HUES48 (cell line): ENCODE results near the gene JMJD4.

Experiments
- H3K27ac ChIP-seq: one replicate; pipeline ENCODE4 v1.7.0; 2013; ENCODE audit warnings: low read depth, low read length, inconsistent platforms
- H3K27me3 ChIP-seq: 2 replicates; pipeline ENCODE4 v1.6.1; 2013; ENCODE audit warnings: mild to moderate bottlenecking, low read length; ENCODE audit not compliant: control insufficient read depth, insufficient read depth
- H3K36me3 ChIP-seq: 2 replicates; pipeline ENCODE4 v1.6.1; 2013; ENCODE audit warnings: low read length; ENCODE audit not compliant: control insufficient read depth, insufficient read depth
- H3K4me1 ChIP-seq: 2 replicates; pipeline ENCODE4 v1.6.1; 2013; ENCODE audit warnings: mild to moderate bottlenecking, low read length; ENCODE audit not compliant: control insufficient read depth, insufficient read depth
- H3K4me3 ChIP-seq: 2 replicates; pipeline ENCODE4 v1.5.1; 2013; ENCODE audit warnings: mild to moderate bottlenecking, low read depth, low read length
- H3K9ac ChIP-seq: 2 replicates; pipeline ENCODE4 v1.6.1; 2013; ENCODE audit warnings: mild to moderate bottlenecking, low read depth, low read length, moderate library complexity
- H3K9me3 ChIP-seq: 2 replicates; pipeline ENCODE4 v1.6.1; 2013; ENCODE audit warnings: low read length; ENCODE audit not compliant: control insufficient read depth, insufficient read depth

The JMJD4 gene

GRCh38 chr1:227775841-227776240, 40.7 kb upstream of the JMJD4 start:
- no peaks in the 10 kb centered on the region for H3K9me3 ChIP-seq
- H3K4me1 ChIP-seq = no peaks in the 10 kb centered on the region
- no peak overlapping the region for H3K9ac ChIP-seq
- peaks cover 22% of the 10 kb centered on the region for H3K36me3 ChIP-seq
- H3K4me3 ChIP-seq = no peak overlapping the region
- H3K27ac ChIP-seq = no peak overlapping the region
- no peaks in the 10 kb centered on the region for H3K27me3 ChIP-seq

GRCh38 chr1:227774821-227775661, 39.9 kb upstream of the JMJD4 start:
- H3K27ac ChIP-seq = no peak overlapping the region

DNA sequence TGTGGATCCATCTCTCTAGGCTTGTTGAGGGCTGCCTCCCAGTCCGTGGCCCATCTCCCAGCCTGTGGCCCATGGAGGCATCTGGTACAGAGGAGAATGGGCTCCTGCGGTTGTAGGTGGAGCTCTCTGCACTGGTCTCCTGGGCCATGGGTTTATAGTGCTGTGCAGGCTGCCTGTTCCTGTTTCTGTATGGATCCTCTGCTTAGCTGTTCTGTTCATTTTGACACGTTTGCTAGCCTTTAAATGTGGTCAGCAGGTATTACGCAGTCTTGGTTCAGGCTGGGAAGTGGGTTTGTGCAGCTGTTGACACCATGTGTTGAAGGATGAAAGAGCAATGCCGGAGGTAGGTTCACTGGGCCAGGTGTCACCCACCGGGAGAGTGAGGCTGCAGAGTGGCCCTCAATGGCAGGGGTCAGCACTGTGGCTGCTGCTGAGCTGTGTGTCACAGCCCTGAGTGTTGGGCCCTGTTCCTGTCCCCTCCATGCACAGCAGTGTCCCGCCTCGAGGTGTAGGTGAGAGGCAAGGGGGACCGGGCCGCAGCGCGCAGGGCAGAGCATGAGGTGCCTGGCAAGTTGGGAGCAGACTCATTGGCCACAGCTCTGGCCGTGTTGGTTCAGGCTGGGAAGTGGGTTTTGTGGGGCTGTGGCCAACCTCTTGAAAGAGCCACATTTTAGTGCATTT, 39.1 kb upstream of the JMJD4 start:
- H3K4me1 ChIP-seq = no peaks in the 10 kb centered on the region
- no peak overlapping the region for H3K9ac ChIP-seq
- no peak overlapping the region for H3K27ac ChIP-seq
- H3K9me3 ChIP-seq = no peaks in the 10 kb centered on the region
- peaks cover 32% of the 10 kb centered on the region for H3K36me3 ChIP-seq
- no peaks in the 10 kb centered on the region for H3K27me3 ChIP-seq
- no peak overlapping the region for H3K4me3 ChIP-seq

More at GRCh38 chr1:227774821-227775661, 39.9 kb upstream of the JMJD4 start:
- Histone ChIP-seq H3K36me3 (peaks cover 24% of the 10 kb centered on the region), H3K4me3 (no peak overlapping the region), H3K4me1 (no peaks in the 10 kb centered on the region), H3K27me3 (no peaks in the 10 kb centered on the region), H3K9ac (no peak overlapping the region), H3K9me3 (no peaks in the 10 kb centered on the region)

DNA sequence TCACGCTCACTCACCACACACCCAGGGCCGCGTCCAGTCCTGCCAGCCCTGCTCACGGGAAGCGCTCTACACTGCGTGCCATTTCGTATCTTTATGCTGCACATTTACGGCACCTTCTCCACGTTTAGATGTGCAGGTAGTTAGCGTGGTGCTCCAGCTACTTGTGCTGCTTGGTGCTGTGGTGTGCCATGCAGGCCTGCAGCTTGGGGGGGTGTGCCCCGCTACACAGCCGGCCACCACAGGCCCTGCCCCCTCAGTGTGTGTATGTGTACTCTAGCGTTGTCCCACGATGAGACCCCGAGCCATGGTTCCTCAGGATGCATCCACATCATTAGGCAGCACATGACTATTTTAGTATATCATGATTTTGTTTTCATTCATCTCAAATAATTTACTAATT, 38.5 kb upstream of the JMJD4 start:
- no peak overlapping the region for H3K9ac ChIP-seq
- peaks cover 38% of the 10 kb centered on the region for H3K36me3 ChIP-seq
- H3K27ac ChIP-seq = no peak overlapping the region
- no peaks in the 10 kb centered on the region for H3K9me3 ChIP-seq
- no peaks in the 10 kb centered on the region for H3K27me3 ChIP-seq
- no peaks in the 10 kb centered on the region for H3K4me1 ChIP-seq
- H3K4me3 ChIP-seq = no peak overlapping the region

- no peaks in the 10 kb centered on the region for H3K27me3 ChIP-seq
- H3K9me3 ChIP-seq = no peaks in the 10 kb centered on the region
- no peak overlapping the region for H3K9ac ChIP-seq
- H3K4me3 ChIP-seq = no peak overlapping the region
- peaks cover 55% of the 10 kb centered on the region for H3K36me3 ChIP-seq
- H3K27ac ChIP-seq = no peak overlapping the region
- H3K4me1 ChIP-seq = no peaks in the 10 kb centered on the region
These were observed 36.7 kb upstream of the JMJD4 start for GRCh38 chr1:227771771-227772170.

DNA sequence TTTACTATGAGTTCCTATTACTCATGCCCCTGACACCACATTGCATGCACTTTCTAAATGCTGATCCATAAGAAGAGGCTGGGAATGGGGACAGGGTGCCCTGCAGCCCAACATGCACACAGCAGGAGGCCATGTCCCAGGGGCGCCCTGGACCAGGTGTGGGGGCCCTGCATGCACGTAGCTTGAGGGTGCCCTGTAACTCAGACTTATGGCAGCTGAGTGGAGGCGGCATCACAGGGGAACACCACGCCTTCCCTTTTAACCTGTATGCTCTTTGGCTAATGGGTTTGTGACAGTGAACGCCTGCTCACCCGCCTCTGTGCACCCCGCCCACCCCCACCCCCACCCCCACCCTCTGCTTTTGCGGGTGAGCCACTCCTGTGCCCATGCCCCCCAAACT, 36.2 kb upstream of the JMJD4 start:
- Histone ChIP-seq H3K36me3 (peaks cover 52% of the 10 kb centered on the region), H3K9me3 (no peaks in the 10 kb centered on the region)

GRCh38 chr1:227770812-227771211, 35.7 kb upstream of the JMJD4 start:
- Histone ChIP-seq H3K9ac (no peak overlapping the region), H3K9me3 (no peaks in the 10 kb centered on the region), H3K27me3 (no peaks in the 10 kb centered on the region), H3K36me3 (peaks cover 47% of the 10 kb centered on the region), H3K4me1 (no peaks in the 10 kb centered on the region), H3K4me3 (no peak overlapping the region), H3K27ac (no peak overlapping the region)

More for the DNA sequence above, 36.2 kb upstream of the JMJD4 start:
- H3K9ac ChIP-seq = no peak overlapping the region
- no peaks in the 10 kb centered on the region for H3K27me3 ChIP-seq
- no peak overlapping the region for H3K4me3 ChIP-seq
- no peak overlapping the region for H3K27ac ChIP-seq
- H3K4me1 ChIP-seq = no peaks in the 10 kb centered on the region

DNA sequence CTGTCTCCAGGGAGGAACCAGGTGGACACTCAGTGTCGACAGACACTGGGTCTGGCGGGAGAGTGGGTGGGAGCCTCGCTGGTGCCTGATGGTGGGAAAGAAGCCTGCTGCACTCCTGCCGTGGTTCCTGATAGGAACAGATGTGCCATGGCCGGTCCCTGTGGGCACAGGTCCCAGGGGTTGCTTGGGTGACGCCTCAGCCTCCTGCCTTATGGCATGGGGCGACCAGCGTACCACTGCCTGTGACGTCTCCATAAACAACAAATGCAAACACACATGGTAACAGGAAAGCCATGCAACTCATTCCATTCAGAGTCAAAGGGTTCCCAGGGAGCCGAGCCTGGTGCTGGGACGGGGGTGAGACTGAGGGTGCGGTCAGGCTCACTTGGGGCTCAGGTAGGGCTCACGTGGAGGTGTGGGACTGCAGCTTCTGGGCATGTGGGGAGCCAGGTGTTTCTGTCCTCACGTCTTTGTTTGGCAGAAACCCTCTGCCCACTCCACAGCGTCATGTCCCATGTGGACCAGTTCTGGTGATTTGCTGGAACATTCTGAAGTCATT, 34.9 kb upstream of the JMJD4 start:
- H3K27ac ChIP-seq = no peak overlapping the region
- H3K9me3 ChIP-seq = no peaks in the 10 kb centered on the region
- H3K4me1 ChIP-seq = no peaks in the 10 kb centered on the region
- no peak overlapping the region for H3K4me3 ChIP-seq
- no peaks in the 10 kb centered on the region for H3K27me3 ChIP-seq
- H3K36me3 ChIP-seq = peaks cover 48% of the 10 kb centered on the region
- H3K9ac ChIP-seq = no peak overlapping the region

- H3K9me3 ChIP-seq = no peaks in the 10 kb centered on the region
- peaks cover 52% of the 10 kb centered on the region for H3K36me3 ChIP-seq
- no peak overlapping the region for H3K27ac ChIP-seq
These were observed 34.2 kb upstream of the JMJD4 start for GRCh38 chr1:227769047-227769935.

GRCh38 chr1:227768640-227769039, 33.5 kb upstream of the JMJD4 start:
- Histone ChIP-seq H3K4me3 (no peak overlapping the region), H3K36me3 (peaks cover 54% of the 10 kb centered on the region), H3K27ac (no peak overlapping the region), H3K27me3 (no peaks in the 10 kb centered on the region), H3K9me3 (no peaks in the 10 kb centered on the region), H3K4me1 (no peaks in the 10 kb centered on the region), H3K9ac (no peak overlapping the region)

More at GRCh38 chr1:227769047-227769935, 34.2 kb upstream of the JMJD4 start:
- Histone ChIP-seq H3K4me3 (no peak overlapping the region), H3K4me1 (no peaks in the 10 kb centered on the region), H3K27me3 (no peaks in the 10 kb centered on the region), H3K9ac (no peak overlapping the region)
